OCI-LY1 (cell line): ENCODE results near the gene PLXNA2.

Experiments used
- H2AFZ ChIP-seq: fragments of 200-600 bp; sonication (generic), shearing (Covaris generic); 2 replicates; pipeline ENCODE4 v1.6.0; 2014; ENCODE audit warnings: antibody characterized with exemption, mild to moderate bottlenecking, low read length
- H3F3A ChIP-seq: fragments of 200-600 bp; sonication (generic), shearing (Covaris generic); 2 replicates; pipeline ENCODE4 v1.6.0; 2014; ENCODE audit warnings: mild to moderate bottlenecking, antibody characterized with exemption, low read length, moderate library complexity; ENCODE audit not compliant: insufficient read depth
- H3K27ac ChIP-seq: fragments of 200-600 bp; sonication (generic); 2 replicates; pipeline ENCODE4 v1.5.1; 2014; ENCODE audit warnings: low read length, mixed run types, mild to moderate bottlenecking, low read depth; ENCODE audit not compliant: poor library complexity, severe bottlenecking
- H3K27me3 ChIP-seq: fragments of 200-600 bp; sonication (generic); 2 replicates; pipeline ENCODE4 v1.6.0; 2014; ENCODE audit warnings: antibody characterized with exemption, mild to moderate bottlenecking, low read length, moderate library complexity; ENCODE audit not compliant: insufficient read depth
- H3K36me3 ChIP-seq: fragments of 200-600 bp; sonication (generic); 2 replicates; pipeline ENCODE4 v1.6.1; 2014; ENCODE audit warnings: mild to moderate bottlenecking, antibody characterized with exemption, low read length, moderate library complexity, mixed read lengths; ENCODE audit not compliant: insufficient read depth
- H3K4me1 ChIP-seq: fragments of 200-600 bp; sonication (generic); 2 replicates; pipeline ENCODE4 v1.5.1; 2014; ENCODE audit warnings: mild to moderate bottlenecking, low read length, moderate library complexity; ENCODE audit not compliant: insufficient read depth, severe bottlenecking
- H3K4me2 ChIP-seq: fragments of 200-600 bp; sonication (generic), shearing (Covaris generic); 2 replicates; pipeline ENCODE4 v1.6.1; 2014; ENCODE audit warnings: low read length
- H3K4me3 ChIP-seq: fragments of 200-600 bp; sonication (generic); 2 replicates; pipeline ENCODE4 v1.5.1; 2014; ENCODE audit warnings: low read length, low read depth, mild to moderate bottlenecking, mixed read lengths; ENCODE audit not compliant: poor library complexity, severe bottlenecking
- H3K79me2 ChIP-seq: fragments of 200-600 bp; shearing (Covaris generic); 2 replicates; pipeline ENCODE4 v1.6.1; 2016; ENCODE audit warnings: mixed run types, low read length, mixed read lengths; ENCODE audit not compliant: insufficient read depth
- H3K9ac ChIP-seq: fragments of 200-600 bp; sonication (generic), shearing (Covaris generic); 2 replicates; pipeline ENCODE4 v1.6.1; 2014; ENCODE audit warnings: mild to moderate bottlenecking, low read length, mixed read lengths
- H3K9me2 ChIP-seq: fragments of 200-600 bp; sonication (generic), shearing (Covaris generic); 2 replicates; pipeline ENCODE4 v1.6.1; 2014; ENCODE audit warnings: low read depth, mild to moderate bottlenecking, low read length, mixed read lengths
- H3K9me3 ChIP-seq: fragments of 200-600 bp; shearing (Covaris generic); 2 replicates; pipeline ENCODE4 v1.6.1; 2014; ENCODE audit warnings: low read length, mixed read lengths
- H4K20me1 ChIP-seq: fragments of 200-600 bp; sonication (generic), shearing (Covaris generic); 2 replicates; pipeline ENCODE4 v1.6.0; 2016; ENCODE audit warnings: mild to moderate bottlenecking, low read length; ENCODE audit not compliant: insufficient read depth
- EZH2 ChIP-seq: fragments of 200-600 bp; sonication (generic), shearing (Covaris generic); IDR thresholded peaks from 2 replicates; pipeline ENCODE4 v1.8.0; 2017; ENCODE audit warnings: borderline replicate concordance, mixed run types, mild to moderate bottlenecking, antibody characterized with exemption, low read length, moderate library complexity, mixed read lengths
- TF ChIP-seq, protein P1 (sequence below): fragments of 200-600 bp; sonication (generic), shearing (Covaris generic); IDR thresholded peaks from 2 replicates; pipeline ENCODE4 v1.5.1; 2017; ENCODE audit warnings: mild to moderate bottlenecking, antibody characterized with exemption, low read length, moderate library complexity, mixed read lengths

Gene PLXNA2

DNA sequence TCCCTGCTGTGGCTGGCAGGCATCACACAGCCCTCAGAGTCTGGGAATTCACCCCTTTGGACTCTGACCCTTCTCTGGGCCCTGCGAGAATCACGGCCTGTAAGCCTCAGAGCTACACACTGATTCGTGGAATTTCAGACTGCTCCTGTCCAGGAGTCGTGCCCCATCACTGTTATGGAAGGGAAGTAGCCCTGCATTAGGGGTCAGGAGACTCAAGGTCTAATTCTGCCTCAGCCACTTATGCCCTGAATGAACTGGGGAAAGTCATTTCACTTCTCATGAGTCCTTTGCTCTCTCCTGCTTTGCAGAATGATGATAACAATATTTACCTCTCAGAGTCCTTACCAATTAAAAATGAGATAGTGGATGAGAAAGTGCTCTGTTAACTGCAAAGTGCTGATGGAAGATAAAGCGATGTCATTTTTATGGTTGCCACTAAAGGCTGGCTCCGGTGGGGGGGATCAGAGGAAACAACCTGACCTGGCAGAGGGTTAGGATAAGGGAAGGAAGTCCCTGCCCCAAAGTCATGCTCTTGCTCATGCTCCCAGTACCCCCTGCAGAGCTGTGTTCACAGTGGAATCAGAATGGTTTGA, 184.7 kb downstream of the PLXNA2 start:
- no peaks in the 10 kb centered on the region for H3K9me3 ChIP-seq
- H3K4me3 ChIP-seq, result no peak overlapping the region
- H3K27ac ChIP-seq, result no peak overlapping the region
- H3K4me2 ChIP-seq, result no peak overlapping the region
- no peaks in the 10 kb centered on the region for H3K36me3 ChIP-seq
- TF ChIP-seq, protein P1, sequence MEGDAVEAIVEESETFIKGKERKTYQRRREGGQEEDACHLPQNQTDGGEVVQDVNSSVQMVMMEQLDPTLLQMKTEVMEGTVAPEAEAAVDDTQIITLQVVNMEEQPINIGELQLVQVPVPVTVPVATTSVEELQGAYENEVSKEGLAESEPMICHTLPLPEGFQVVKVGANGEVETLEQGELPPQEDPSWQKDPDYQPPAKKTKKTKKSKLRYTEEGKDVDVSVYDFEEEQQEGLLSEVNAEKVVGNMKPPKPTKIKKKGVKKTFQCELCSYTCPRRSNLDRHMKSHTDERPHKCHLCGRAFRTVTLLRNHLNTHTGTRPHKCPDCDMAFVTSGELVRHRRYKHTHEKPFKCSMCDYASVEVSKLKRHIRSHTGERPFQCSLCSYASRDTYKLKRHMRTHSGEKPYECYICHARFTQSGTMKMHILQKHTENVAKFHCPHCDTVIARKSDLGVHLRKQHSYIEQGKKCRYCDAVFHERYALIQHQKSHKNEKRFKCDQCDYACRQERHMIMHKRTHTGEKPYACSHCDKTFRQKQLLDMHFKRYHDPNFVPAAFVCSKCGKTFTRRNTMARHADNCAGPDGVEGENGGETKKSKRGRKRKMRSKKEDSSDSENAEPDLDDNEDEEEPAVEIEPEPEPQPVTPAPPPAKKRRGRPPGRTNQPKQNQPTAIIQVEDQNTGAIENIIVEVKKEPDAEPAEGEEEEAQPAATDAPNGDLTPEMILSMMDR, result no peak
- no peak for TF ChIP-seq EZH2
- no peak overlapping the region for H2AFZ ChIP-seq
- H3K79me2 ChIP-seq, result no peaks in the 10 kb centered on the region
- no peak overlapping the region for H3K9ac ChIP-seq
- no peaks in the 10 kb centered on the region for H3K4me1 ChIP-seq
- H3F3A ChIP-seq, result no peaks in the 10 kb centered on the region
- no peaks in the 10 kb centered on the region for H3K9me2 ChIP-seq
- H4K20me1 ChIP-seq, result no peaks in the 10 kb centered on the region
- no peaks in the 10 kb centered on the region for H3K27me3 ChIP-seq

GRCh38 chr1:208058756-208059155, 185.4 kb downstream of the PLXNA2 start:
- TF ChIP-seq, protein P1, result no peak
- TF ChIP-seq EZH2, result no peak
- Histone ChIP-seq H3K4me1 (no peaks in the 10 kb centered on the region), H3K4me3 (no peak overlapping the region), H3K27me3 (no peaks in the 10 kb centered on the region), H3K9me2 (no peaks in the 10 kb centered on the region), H3K4me2 (no peak overlapping the region), H3K36me3 (no peaks in the 10 kb centered on the region), H3K9ac (no peak overlapping the region), H3F3A (no peaks in the 10 kb centered on the region), H2AFZ (no peak overlapping the region), H3K9me3 (no peaks in the 10 kb centered on the region), H4K20me1 (no peaks in the 10 kb centered on the region), H3K79me2 (no peaks in the 10 kb centered on the region), H3K27ac (no peak overlapping the region)

DNA sequence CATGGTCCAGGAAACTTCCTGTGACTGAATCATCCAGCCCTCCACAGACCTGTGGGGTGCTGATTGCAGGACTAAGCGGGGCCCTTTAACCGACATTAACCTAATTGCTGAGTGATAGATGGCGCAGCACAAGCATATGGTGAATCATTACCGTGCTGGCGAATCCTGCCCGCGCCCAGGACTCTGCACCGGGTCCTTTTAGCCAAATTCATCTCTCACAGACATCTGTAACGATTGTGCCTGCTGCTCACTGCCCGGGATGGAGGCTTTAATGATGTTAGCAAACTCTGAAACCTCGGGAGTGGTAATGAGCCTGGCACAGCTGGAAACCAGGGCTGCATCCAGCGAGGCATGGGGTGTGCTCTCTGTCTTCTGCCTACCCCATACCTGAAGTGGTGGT, 185.9 kb downstream of the PLXNA2 start:
- H3K9ac ChIP-seq, result no peak overlapping the region
- no peaks in the 10 kb centered on the region for H3K9me2 ChIP-seq
- no peaks in the 10 kb centered on the region for H4K20me1 ChIP-seq
- H3K4me2 ChIP-seq, result no peak overlapping the region
- H3K36me3 ChIP-seq, result no peaks in the 10 kb centered on the region
- TF ChIP-seq EZH2, result no peak
- TF ChIP-seq, protein P1, result no peak
- H2AFZ ChIP-seq, result no peak overlapping the region
- no peaks in the 10 kb centered on the region for H3K79me2 ChIP-seq
- no peaks in the 10 kb centered on the region for H3F3A ChIP-seq
- no peak overlapping the region for H3K27ac ChIP-seq
- H3K27me3 ChIP-seq, result no peaks in the 10 kb centered on the region
- no peak overlapping the region for H3K4me3 ChIP-seq
- no peaks in the 10 kb centered on the region for H3K4me1 ChIP-seq
- no peaks in the 10 kb centered on the region for H3K9me3 ChIP-seq
